GM21390 (cell line): ENCODE data around the gene HMGN1.

Experiments used
- ATAC-seq: cut with Tn5 transposase; IDR thresholded peaks from one replicate; pipeline ENCODE4 v1.9.1; 2021; ENCODE audit not compliant: unreplicated experiment

The HMGN1 gene

DNA sequence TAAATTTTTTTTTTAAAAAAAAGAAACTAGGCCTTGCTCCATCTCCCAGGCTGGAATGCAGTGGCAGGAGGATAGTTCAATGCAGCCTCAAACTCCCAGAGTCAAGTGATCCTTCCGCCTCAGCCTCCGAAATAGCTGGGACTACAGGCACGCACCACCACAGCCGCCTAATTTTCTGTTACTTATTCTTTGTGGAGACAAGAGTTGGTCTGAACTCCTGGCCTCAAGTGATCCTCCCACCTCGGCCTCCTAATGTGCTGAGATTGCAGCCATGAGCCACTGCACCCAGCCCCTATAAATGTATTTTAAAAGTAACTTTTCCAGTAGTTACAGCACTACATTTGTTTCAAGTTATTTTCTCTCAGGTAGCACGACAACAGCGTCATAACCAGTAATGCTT is 37.7 kb downstream of the HMGN1 start:
- no peak for ATAC-seq

DNA sequence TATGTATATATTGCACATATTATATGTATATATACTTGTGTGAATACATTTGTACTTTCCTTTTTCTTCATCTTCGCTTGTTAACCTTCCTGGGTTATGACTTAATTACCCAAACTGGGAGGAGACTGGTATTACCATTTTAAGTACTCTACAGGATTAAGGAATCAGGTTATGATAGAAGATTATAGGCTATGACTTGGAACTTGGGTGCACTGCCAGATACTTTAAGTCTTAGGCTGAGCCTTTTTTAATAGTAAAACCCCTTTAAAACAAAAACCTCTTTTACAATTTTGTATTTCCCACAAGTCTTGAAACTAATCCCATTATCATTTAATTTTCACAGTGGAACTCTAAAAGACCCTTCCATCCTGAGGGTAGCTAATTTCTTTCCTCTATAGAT is 41.4 kb downstream of the HMGN1 start:
- ATAC-seq, result no peak

DNA sequence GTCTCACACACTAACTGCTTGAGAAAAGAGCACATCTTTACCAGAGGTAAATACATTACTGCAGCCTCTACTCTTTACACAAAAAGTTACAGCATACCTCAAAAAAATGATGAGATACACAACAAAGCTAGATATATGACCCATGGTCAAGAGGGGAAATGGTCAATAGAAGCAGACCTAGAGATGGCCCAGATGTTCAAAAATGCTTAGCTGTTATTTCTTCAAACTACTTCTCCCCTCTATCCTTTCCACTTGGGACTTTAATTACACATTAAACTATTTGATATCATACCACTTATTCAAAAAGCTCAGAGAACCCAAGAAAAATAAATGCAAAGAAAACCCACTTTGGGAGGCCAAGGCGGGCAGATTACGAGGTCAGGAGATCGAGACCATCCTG is 48.3 kb downstream of the HMGN1 start:
- no peak for ATAC-seq

DNA sequence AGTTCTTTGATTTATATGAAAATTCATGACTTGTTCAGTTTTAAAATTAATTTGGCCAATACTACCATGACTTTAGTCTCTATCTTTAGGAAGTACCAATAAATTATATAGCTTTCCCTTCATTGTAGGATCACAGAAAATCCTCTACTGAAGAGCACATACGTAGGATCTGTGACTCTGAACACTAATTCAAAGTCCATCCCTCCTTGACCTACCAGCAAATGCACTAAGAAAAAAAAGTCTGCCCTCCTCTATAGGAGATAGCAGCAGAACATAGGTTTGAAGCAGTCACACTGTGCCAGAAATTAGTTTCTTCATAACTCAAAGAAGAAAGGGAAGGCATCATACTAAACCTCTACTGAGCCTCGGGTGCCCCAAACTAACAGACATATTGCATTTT is 52.0 kb downstream of the HMGN1 start:
- no peak for ATAC-seq
